H1 (cell line): ENCODE results near the gene MAPKAP1. TPM values are rescaled to one million over a fixed set of nuclear protein-coding genes. Genes with fewer than 3 reads are reported as not detected.

Experiments used
- CTCF ChIA-PET: fragments of 300-600 bp; sonication (Branson Sonifier 250); formaldehyde crosslinking; loops from one replicate; lab custom pipeline; 2021; ENCODE audit not compliant: partially characterized antibody; lab: Charles Lee
- POLR2A ChIA-PET: fragments of 300-600 bp; sonication (Branson Sonifier 250); formaldehyde crosslinking; loops from one replicate; lab custom pipeline; 2021; ENCODE audit warnings: inconsistent platforms; ENCODE audit not compliant: partially characterized antibody; lab: Charles Lee
- DNase-seq, 2 experiments: peaks; one replicate each; pipeline versions ENCODE4 v3.0.0 to v3.0.0-alpha.2; 2010 to 2022; ENCODE audit warnings: low spot score in 2 of 2, low read depth in 1 of 2, mixed read lengths in 1 of 2
- FAIRE-seq: peaks from 2 replicates; lab custom pipeline; 2011; peaks lifted over from hg19 to GRCh38; lab: Jason Lieb, UNC
- H2AFZ ChIP-seq: 2 replicates; pipeline ENCODE4 v1.8.1; 2012; ENCODE audit warnings: low read length, inconsistent platforms
- H2AK5ac ChIP-seq: 2 replicates; pipeline ENCODE4 v1.6.1; 2013; ENCODE audit warnings: low read depth, low read length
- H2BK120ac ChIP-seq: replicated peaks from 2 replicates; pipeline ENCODE3; 2013; ENCODE audit warnings: low read depth, low read length, inconsistent platforms
- H2BK12ac ChIP-seq: 2 replicates; pipeline ENCODE4 v1.6.1; 2013; ENCODE audit warnings: low read depth, low read length
- H2BK15ac ChIP-seq: 2 replicates; pipeline ENCODE4 v1.6.1; 2013; ENCODE audit warnings: low read length
- H2BK20ac ChIP-seq: 2 replicates; pipeline ENCODE4 v1.6.1; 2013; ENCODE audit warnings: low read length
- H2BK5ac ChIP-seq: 2 replicates; pipeline ENCODE4 v1.6.1; 2013; ENCODE audit warnings: low read depth, low read length
- H3K14ac ChIP-seq: 2 replicates; pipeline ENCODE4 v1.6.1; 2013; ENCODE audit warnings: inconsistent platforms; ENCODE audit not compliant: insufficient read length
- H3K18ac ChIP-seq: 2 replicates; pipeline ENCODE4 v1.6.1; 2013; ENCODE audit warnings: low read length; ENCODE audit errors: extremely low read depth
- H3K23ac ChIP-seq: 2 replicates; pipeline ENCODE4 v1.6.1; 2013; ENCODE audit warnings: inconsistent platforms; ENCODE audit not compliant: insufficient read length
- H3K23me2 ChIP-seq: 2 replicates; pipeline ENCODE4 v1.6.1; 2013; ENCODE audit warnings: low read depth, low read length
- H3K27ac ChIP-seq: 2 replicates; pipeline ENCODE4 v1.6.1; 2011; ENCODE audit warnings: low read depth, low read length, inconsistent platforms
- H3K27me3 ChIP-seq, 4 experiments: replicated peaks in 1 of 4; 1 replicate in 1 of 4; 2 replicates in 3 of 4; pipeline versions ENCODE4 v1.6.1 to v1.8.1; 2011 to 2013; ENCODE audit warnings: low read length in 3 of 4, mild to moderate bottlenecking in 3 of 4, inconsistent platforms in 2 of 4, mixed read lengths in 2 of 4, moderate library complexity in 1 of 4; ENCODE audit not compliant: control insufficient read depth in 3 of 4, insufficient read depth in 3 of 4; ENCODE audit errors: extremely low read depth in 1 of 4
- H3K36me3 ChIP-seq, 4 experiments: 2 replicates each; pipeline versions ENCODE4 v1.6.1 to v1.8.1; 2011 to 2013; ENCODE audit warnings: mild to moderate bottlenecking in 4 of 4, low read length in 3 of 4, moderate library complexity in 2 of 4, control low read depth in 1 of 4, inconsistent platforms in 1 of 4; ENCODE audit not compliant: insufficient read depth in 4 of 4, control insufficient read depth in 2 of 4
- H3K4ac ChIP-seq: replicated peaks from 2 replicates; pipeline ENCODE3; 2013; ENCODE audit warnings: low read length, low read depth, mixed read lengths, inconsistent platforms; ENCODE audit not compliant: insufficient read length
- H3K4me1 ChIP-seq, 4 experiments: replicated peaks in 1 of 4; 1 replicate in 1 of 4; 2 replicates in 3 of 4; pipeline versions ENCODE4 v1.6.1 to v1.8.1; 2011 to 2013; ENCODE audit warnings: low read length in 3 of 4, inconsistent platforms in 2 of 4, mixed read lengths in 1 of 4; ENCODE audit not compliant: insufficient read depth in 4 of 4, control insufficient read depth in 3 of 4
- H3K4me2 ChIP-seq, 2 experiments: 2 replicates each; pipeline versions ENCODE4 v1.6.1 to v1.8.1; 2011 to 2013; ENCODE audit warnings: low read depth in 2 of 2, low read length in 2 of 2, control low read depth in 1 of 2, inconsistent platforms in 1 of 2, mild to moderate bottlenecking in 1 of 2; ENCODE audit not compliant: insufficient read depth in 1 of 2
- H3K4me3 ChIP-seq, 4 experiments: fragments of 200-600, 300-600 bp in 1 of 4; sonication (generic), shearing (Covaris generic), sonication (Bioruptor Twin) in 1 of 4; 2 replicates each; pipeline versions ENCODE4 v1.5.1 to v1.8.1; 2011 to 2016; ENCODE audit warnings: low read length in 4 of 4, low read depth in 3 of 4, control low read depth in 2 of 4, inconsistent platforms in 2 of 4, mild to moderate bottlenecking in 2 of 4, mixed read lengths in 1 of 4, moderate library complexity in 1 of 4; ENCODE audit not compliant: insufficient read depth in 2 of 4; ENCODE audit errors: extremely low read depth in 1 of 4
- H3K56ac ChIP-seq: replicated peaks from 2 replicates; pipeline ENCODE3; 2013; ENCODE audit warnings: low read depth, mild to moderate bottlenecking, mixed read lengths, low read length, inconsistent platforms; ENCODE audit not compliant: insufficient read length
- H3K79me1 ChIP-seq: 2 replicates; pipeline ENCODE4 v1.6.1; 2013; ENCODE audit warnings: low read depth, low read length, control low read depth
- H3K79me2 ChIP-seq, 2 experiments: 2 replicates each; pipeline versions ENCODE4 v1.6.1 to v1.8.1; 2012 to 2013; ENCODE audit warnings: low read length in 2 of 2, mild to moderate bottlenecking in 2 of 2, inconsistent platforms in 1 of 2; ENCODE audit not compliant: insufficient read depth in 2 of 2, control insufficient read depth in 1 of 2
- H3K9ac ChIP-seq, 4 experiments: replicated peaks in 1 of 4; 1 replicate in 1 of 4; 2 replicates in 3 of 4; pipeline versions ENCODE4 v1.6.1 to v1.8.1; 2011 to 2013; ENCODE audit warnings: low read depth in 3 of 4, low read length in 3 of 4, control low read depth in 2 of 4, mild to moderate bottlenecking in 2 of 4, moderate library complexity in 2 of 4, inconsistent platforms in 1 of 4; ENCODE audit errors: extremely low read depth in 1 of 4
- H3K9me3 ChIP-seq, 2 experiments: 2 replicates each; pipeline versions ENCODE4 v1.6.1 to v1.8.1; 2012 to 2013; ENCODE audit warnings: mild to moderate bottlenecking in 2 of 2, moderate library complexity in 2 of 2, control low read depth in 1 of 2, inconsistent platforms in 1 of 2, low read depth in 1 of 2, low read length in 1 of 2, mixed read lengths in 1 of 2; ENCODE audit not compliant: insufficient read depth in 2 of 2
- H4K20me1 ChIP-seq, 2 experiments: replicated peaks in 1 of 2; 2 replicates each; pipeline versions ENCODE3 to v1.8.1; 2011 to 2013; ENCODE audit warnings: inconsistent platforms in 2 of 2, low read length in 2 of 2, mild to moderate bottlenecking in 1 of 2; ENCODE audit not compliant: insufficient read depth in 2 of 2, control insufficient read depth in 1 of 2
- H4K5ac ChIP-seq: 2 replicates; pipeline ENCODE4 v1.6.1; 2013; ENCODE audit warnings: low read length, low read depth, mixed read lengths, inconsistent platforms; ENCODE audit not compliant: insufficient read length
- H4K8ac ChIP-seq: 2 replicates; pipeline ENCODE4 v1.8.0; 2013; ENCODE audit warnings: mild to moderate bottlenecking, moderate library complexity, low read length, inconsistent platforms; ENCODE audit not compliant: insufficient read depth; ENCODE audit errors: extremely low read depth
- H4K91ac ChIP-seq: replicated peaks from 2 replicates; pipeline ENCODE3; 2013; ENCODE audit warnings: low read length, mixed read lengths, inconsistent platforms; ENCODE audit not compliant: insufficient read length
- CREB1 ChIP-seq: IDR thresholded peaks from 2 replicates; pipeline ENCODE4 v1.6.1; 2012; ENCODE audit warnings: inconsistent platforms
- PHF8 ChIP-seq: fragments of 200-600 bp; sonication (generic); conservative IDR thresholded peaks from 2 replicates; pipeline ENCODE4 v1.7.1; 2012; ENCODE audit warnings: low read depth, mild to moderate bottlenecking, inconsistent platforms, low read length, moderate library complexity
- RBBP5 ChIP-seq: IDR thresholded peaks from 2 replicates; pipeline ENCODE4 v1.7.1; 2012; ENCODE audit warnings: low read depth, mild to moderate bottlenecking, inconsistent platforms, low read length, moderate library complexity, borderline replicate concordance
- SP1 ChIP-seq: IDR thresholded peaks from 2 replicates; pipeline ENCODE4 v1.6.1; 2011; ENCODE audit warnings: low read depth, low read length
- WGBS, 2 experiments: shearing (Covaris generic) in 1 of 2; methylation state at CpG; one replicate each; pipeline versions ENCODE4 v1.1.6 to v1.1.7; 2013 to 2015; ENCODE audit warnings: low lambda C conversion rate in 2 of 2, mixed read lengths in 2 of 2, inconsistent platforms in 1 of 2, low coverage in 1 of 2, missing lambda C conversion rate in 1 of 2; ENCODE audit not compliant: insufficient replicate concordance in 2 of 2, insufficient coverage in 1 of 2, insufficient read length in 1 of 2; ENCODE audit errors: extremely low coverage in 1 of 2, missing lambda C conversion rate in 1 of 2; 5-methylcytosine and 5-hydroxymethylcytosine counted together
- polyA plus RNA-seq, 7 experiments: library from polyadenylated mRNA; depleted of rRNA in 3 of 7; stranded (reverse) in 5 of 7; unstranded in 2 of 7; fragments of >200 nt in 5 of 7; fragments of 200-250 nt in 2 of 7; gene quantifications; 1 replicate in 5 of 7; 2 replicates in 1 of 7; 4 replicates in 1 of 7; pipeline versions ENCODE4 v1.2.1 to v1.2.3, GENCODE V29; 2011 to 2013; ENCODE audit warnings: missing spikeins in 2 of 7, mixed read lengths in 2 of 7
- total RNA-seq: library from RNA; stranded (reverse); fragmentation: NEBNext Ultra II Directional; extraction: Animal tissue kit (Norgen Biotek cat#: 25700); gene quantifications from 2 replicates; pipeline ENCODE4 v1.2.1, GENCODE V29; 2021
- TF ChIP-seq, protein P1 (sequence below): IDR thresholded peaks from 2 replicates; pipeline ENCODE4 v1.6.1; 2011; ENCODE audit warnings: low read depth, mild to moderate bottlenecking, low read length; ENCODE audit not compliant: insufficient read depth

MAPKAP1 gene
- total and polyA plus RNA-seq, 2 of the 8 experiments (the other 6 are each of a cell fraction or from before 2014, with no cell fraction given), result 79.2 to 140 TPM

DNA sequence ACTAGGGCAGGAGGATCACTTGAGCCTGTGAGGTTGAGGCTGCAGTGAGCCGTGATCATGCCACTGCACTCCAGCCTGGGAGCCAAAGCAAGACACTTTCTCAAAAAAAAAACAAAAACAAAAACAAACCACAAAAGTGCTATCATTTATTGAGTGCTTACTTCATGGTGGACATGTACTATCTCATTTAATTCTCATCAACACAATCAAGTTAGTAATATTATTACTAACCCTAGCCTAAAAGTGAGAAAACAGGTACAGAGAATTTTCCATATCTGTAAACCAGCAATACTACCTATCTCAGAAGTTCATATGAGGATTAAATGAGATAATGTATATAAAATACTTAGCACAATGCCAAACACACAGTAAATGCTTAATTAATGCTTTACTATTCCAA, 85.8 kb downstream of the MAPKAP1 start:
- Histone ChIP-seq H2AFZ (no peak overlapping the region), H3K9me3 (peaks cover 0 to 3% of the 10 kb centered on the region in 2 experiments; a peak in 1 of 4 replicates), H3K4me1 (peaks cover 0 to under 1% (median 0%) of the 10 kb centered on the region in 4 experiments; a peak in 1 of 7 replicates), H2BK20ac (no peak overlapping the region), H3K23ac (no peak overlapping the region), H4K5ac (no peak overlapping the region), H3K9ac (no peak overlapping the region), H3K27ac (no peak overlapping the region), H3K79me2 (peaks cover 0 to 43% of the 10 kb centered on the region in 2 experiments; a peak in 3 of 4 replicates), H3K36me3 (no peaks in the 10 kb centered on the region), H3K56ac (no peak overlapping the region), H2BK15ac (no peak overlapping the region), H3K14ac (no peak overlapping the region), H2BK120ac (no peak overlapping the region), H3K27me3 (no peaks in the 10 kb centered on the region), H2BK12ac (no peak overlapping the region), H4K8ac (no peak overlapping the region), H4K20me1 (peaks cover 0 to 2% of the 10 kb centered on the region in 2 experiments), H3K4ac (no peak overlapping the region), H3K4me2 (no peak overlapping the region), H3K18ac (no peak overlapping the region), H3K79me1 (no peaks in the 10 kb centered on the region; the same call in 1 of the 2 replicates), H4K91ac (no peak overlapping the region), H2BK5ac (no peak overlapping the region), H2AK5ac (no peak overlapping the region), H3K23me2 (no peaks in the 10 kb centered on the region; the same call in 1 of the 2 replicates), H3K4me3 (no peak overlapping the region)
- TF ChIP-seq, protein P1, sequence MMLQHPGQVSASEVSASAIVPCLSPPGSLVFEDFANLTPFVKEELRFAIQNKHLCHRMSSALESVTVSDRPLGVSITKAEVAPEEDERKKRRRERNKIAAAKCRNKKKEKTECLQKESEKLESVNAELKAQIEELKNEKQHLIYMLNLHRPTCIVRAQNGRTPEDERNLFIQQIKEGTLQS, result no peak
- TF ChIP-seq SP1, result no peak
- no peak for TF ChIP-seq PHF8
- TF ChIP-seq CREB1, result no peak
- TF ChIP-seq RBBP5, result no peak
- WGBS, 2 experiments, result 86% methylated on average over 1 of the region's 1 CpG; no CpG with 5 or more reads in 1 of the 2 experiments
- POLR2A ChIA-PET, result no interaction called here
- FAIRE-seq (no peak), DNase-seq (no peak)
- CTCF ChIA-PET, result no interaction called here
